HepG2 (cell line): ENCODE results near the gene TAS2R4. TPM values are rescaled to one million over a fixed set of nuclear protein-coding genes. Genes with fewer than 3 reads are reported as not detected.

ENCODE experiments used
- HMGXB3 ChIP-seq: sonication (generic); formaldehyde crosslinking; IDR thresholded peaks from 2 replicates; pipeline ENCODE4 v1.4.0; 2020; ENCODE audit warnings: missing genetic modification reagents, borderline replicate concordance
- MTERF4 ChIP-seq: sonication (generic); formaldehyde crosslinking; IDR thresholded peaks from 2 replicates; pipeline ENCODE4 v1.8.0; 2023; ENCODE audit warnings: mild to moderate bottlenecking, missing genetic modification reagents
- RERE ChIP-seq: IDR thresholded peaks from 2 replicates; pipeline ENCODE4 v1.6.1; 2016; ENCODE audit warnings: low read depth, missing genetic modification reagents, missing compliant biosample characterization
- polyA plus RNA-seq, 8 experiments: library from polyadenylated mRNA; depleted of rRNA in 3 of 8; stranded (reverse) in 7 of 8; unstranded in 1 of 8; fragments of >200 nt; fragmentation: Illumina TruSeq in 4 of 8; extraction: Trizol in 4 of 8; gene quantifications; 2 replicates each; pipeline versions ENCODE4 v1.2.1 to v1.2.3, GENCODE V29; 2011 to 2016; ENCODE audit warnings: low read depth in 4 of 8, missing spikeins in 1 of 8, mixed read lengths in 1 of 8; ENCODE audit not compliant: insufficient read depth in 1 of 8
- total RNA-seq, 5 experiments: library from RNA; depleted of rRNA; stranded (reverse); fragments of >200 nt; fragmentation: Illumina TruSeq; extraction: Trizol; gene quantifications; 2 replicates each; pipeline ENCODE4 v1.2.3, GENCODE V29; 2016; ENCODE audit warnings: low read depth in 1 of 5

Gene TAS2R4
- total and polyA plus RNA-seq, 2 of the 13 experiments (the other 11 are each of a cell fraction or from before 2014, with no cell fraction given), result 0.71 to 0.80 TPM

- TF ChIP-seq HMGXB3 (CRISPR knock-in tag) (no peak), MTERF4 (CRISPR knock-in tag) (no peak), RERE (CRISPR knock-in tag) (no peak)
These were observed 32.3 kb upstream of the TAS2R4 start (continued) for GRCh38 chr7:141744131-141744530.
